WTC11 (cell line): ENCODE measurements around the gene TMEM269. TPM values are rescaled to one million over a fixed set of nuclear protein-coding genes. Genes with fewer than 3 reads are reported as not detected.

Experiments used
- ATAC-seq: fragments of 200-7000 bp; cut with Tn5 transposase; 2 replicates; pipeline ENCODE4 v1.10.0; 2021; ENCODE audit warnings: mild to moderate bottlenecking, moderate library complexity
- CTCF ChIA-PET: fragments of 300-600 bp; sonication (Branson Sonifier 250); formaldehyde crosslinking; loops from one replicate; lab custom pipeline; 2021; ENCODE audit warnings: antibody characterized with exemption; lab: Charles Lee
- POLR2A ChIA-PET: fragments of 350-600 bp; sonication (Branson Sonifier 250); formaldehyde crosslinking; loops from one replicate; lab custom pipeline; 2021; ENCODE audit warnings: antibody characterized with exemption; lab: Charles Lee
- DNase-seq: peaks from one replicate; pipeline ENCODE4 v3.0.0; 2021; ENCODE audit warnings: low spot score
- H3K27ac Mint-ChIP-seq: 2 replicates; pipeline ENCODE4 v1.8.0; 2021; ENCODE audit warnings: mixed read lengths
- H3K27me3 Mint-ChIP-seq: 2 replicates; pipeline ENCODE4 v1.8.0; 2021; ENCODE audit warnings: low read depth, mild to moderate bottlenecking, moderate library complexity, mixed read lengths
- H3K36me3 Mint-ChIP-seq: 2 replicates; pipeline ENCODE4 v1.8.0; 2021; ENCODE audit warnings: mixed read lengths
- H3K4me1 Mint-ChIP-seq: 2 replicates; pipeline ENCODE4 v1.8.0; 2022; ENCODE audit warnings: mixed read lengths
- H3K4me3 Mint-ChIP-seq: 2 replicates; pipeline ENCODE4 v1.8.0; 2021; ENCODE audit warnings: mild to moderate bottlenecking, moderate library complexity, mixed read lengths
- H3K9me3 Mint-ChIP-seq: 2 replicates; pipeline ENCODE4 v1.8.0; 2021; ENCODE audit warnings: mixed read lengths
- ATF6 ChIP-seq: sonication (generic); formaldehyde crosslinking; IDR thresholded peaks from 2 replicates; pipeline ENCODE4 v1.8.1; 2023; ENCODE audit warnings: mild to moderate bottlenecking, missing genetic modification reagents
- CDX4 ChIP-seq: fragments of 250-450 bp; sonication (Bioruptor Pico); IDR thresholded peaks from 2 replicates; pipeline ENCODE4 v1.9.0; 2021; ENCODE audit warnings: moderate library complexity, mild to moderate bottlenecking, inconsistent platforms, borderline replicate concordance
- ETV6 ChIP-seq: sonication (generic); formaldehyde crosslinking; IDR thresholded peaks from 2 replicates; pipeline ENCODE4 v1.8.1; 2022; ENCODE audit warnings: mild to moderate bottlenecking, missing genetic modification reagents
- FOXK1 ChIP-seq: sonication (generic); formaldehyde crosslinking; IDR thresholded peaks from 2 replicates; pipeline ENCODE4 v1.8.0; 2022; ENCODE audit warnings: mild to moderate bottlenecking, moderate library complexity, missing genetic modification reagents
- GABPB1 ChIP-seq: sonication (generic); formaldehyde crosslinking; IDR thresholded peaks from 2 replicates; pipeline ENCODE4 v1.8.1; 2023; ENCODE audit warnings: mild to moderate bottlenecking, missing genetic modification reagents
- GTF2I ChIP-seq: fragments of 250-450 bp; sonication (Bioruptor Pico); conservative IDR thresholded peaks from 2 replicates; pipeline ENCODE4 v1.4.0; 2021; ENCODE audit warnings: mild to moderate bottlenecking
- SMAD3 ChIP-seq: sonication (generic); formaldehyde crosslinking; IDR thresholded peaks from 2 replicates; pipeline ENCODE4 v1.8.0; 2022; ENCODE audit warnings: missing genetic modification reagents, mild to moderate bottlenecking, borderline replicate concordance
- ZNF121 ChIP-seq: sonication (generic); formaldehyde crosslinking; IDR thresholded peaks from 2 replicates; pipeline ENCODE4 v1.8.0; 2023; ENCODE audit warnings: missing genetic modification reagents
- ZNF138 ChIP-seq: sonication (generic); formaldehyde crosslinking; conservative IDR thresholded peaks from 2 replicates; pipeline ENCODE4 v1.8.1; 2022; ENCODE audit warnings: mild to moderate bottlenecking, moderate library complexity, missing genetic modification reagents
- ZNF396 ChIP-seq: fragments of 250-450 bp; sonication (Bioruptor Pico); IDR thresholded peaks from 2 replicates; pipeline ENCODE4 v1.8.0; 2021; ENCODE audit warnings: mild to moderate bottlenecking, moderate library complexity, borderline replicate concordance
- ZNF423 ChIP-seq: fragments of 250-450 bp; sonication (Bioruptor Pico); IDR thresholded peaks from 2 replicates; pipeline ENCODE4 v2.1.2; 2022; ENCODE audit warnings: mild to moderate bottlenecking, moderate library complexity
- ZNF425 ChIP-seq: fragments of 250-450 bp; sonication (Bioruptor Pico); conservative IDR thresholded peaks from 2 replicates; pipeline ENCODE4 v1.9.0; 2021; ENCODE audit warnings: mild to moderate bottlenecking
- ZNF671 ChIP-seq: fragments of 250-450 bp; sonication (Bioruptor Pico); IDR thresholded peaks from 2 replicates; pipeline ENCODE4 v1.8.0; 2021; ENCODE audit warnings: mild to moderate bottlenecking
- ZSCAN18 ChIP-seq: fragments of 250-450 bp; sonication (Bioruptor Pico); IDR thresholded peaks from 2 replicates; pipeline ENCODE4 v2.1.2; 2022; ENCODE audit warnings: mild to moderate bottlenecking, moderate library complexity
- total RNA-seq: library from RNA; stranded (reverse); gene quantifications from 3 replicates; pipeline ENCODE4 v1.2.3, GENCODE V29; 2021
- TF ChIP-seq, protein P1 (sequence below): sonication (generic); formaldehyde crosslinking; IDR thresholded peaks from 2 replicates; pipeline ENCODE4 v1.8.1; 2023; ENCODE audit warnings: mild to moderate bottlenecking, missing genetic modification reagents
- TF ChIP-seq, protein P2 (sequence below): fragments of 250-450 bp; sonication (Bioruptor Pico); IDR thresholded peaks from 2 replicates; pipeline ENCODE4 v1.9.0; 2021; ENCODE audit warnings: mild to moderate bottlenecking
- TF ChIP-seq, protein P3 (sequence below): fragments of 200-600 bp; IDR thresholded peaks from 2 replicates; pipeline ENCODE4 v1.8.0; 2022; ENCODE audit warnings: antibody characterized with exemption
- TF ChIP-seq, protein P4 (sequence below): sonication (generic); formaldehyde crosslinking; IDR thresholded peaks from 2 replicates; pipeline ENCODE4 v1.8.0; 2022; ENCODE audit warnings: mild to moderate bottlenecking, missing genetic modification reagents

TMEM269 gene
- total RNA-seq, 1 experiment from 2014 or later: 0.57 TPM

DNA sequence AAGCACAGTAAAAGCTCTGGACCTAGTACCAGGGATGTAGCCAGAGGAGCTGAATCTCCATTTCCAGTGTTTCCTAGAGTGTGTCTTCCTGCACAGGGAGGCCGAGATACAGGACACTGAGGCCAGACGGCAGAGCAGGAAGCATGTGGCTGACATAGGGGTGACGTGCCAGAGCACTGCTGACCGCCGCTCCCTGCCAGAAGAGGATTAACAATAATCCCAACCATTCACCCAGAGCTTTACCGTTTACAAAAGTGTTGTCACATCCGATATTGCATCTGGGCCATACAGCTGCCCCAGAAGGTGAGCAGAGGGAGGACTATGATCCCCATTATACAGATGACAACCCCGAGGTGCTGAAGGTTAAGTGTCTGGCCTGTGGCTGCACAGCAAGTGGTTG lies 38.9 kb upstream of the TMEM269 start (continued):
- TF ChIP-seq, protein P1, sequence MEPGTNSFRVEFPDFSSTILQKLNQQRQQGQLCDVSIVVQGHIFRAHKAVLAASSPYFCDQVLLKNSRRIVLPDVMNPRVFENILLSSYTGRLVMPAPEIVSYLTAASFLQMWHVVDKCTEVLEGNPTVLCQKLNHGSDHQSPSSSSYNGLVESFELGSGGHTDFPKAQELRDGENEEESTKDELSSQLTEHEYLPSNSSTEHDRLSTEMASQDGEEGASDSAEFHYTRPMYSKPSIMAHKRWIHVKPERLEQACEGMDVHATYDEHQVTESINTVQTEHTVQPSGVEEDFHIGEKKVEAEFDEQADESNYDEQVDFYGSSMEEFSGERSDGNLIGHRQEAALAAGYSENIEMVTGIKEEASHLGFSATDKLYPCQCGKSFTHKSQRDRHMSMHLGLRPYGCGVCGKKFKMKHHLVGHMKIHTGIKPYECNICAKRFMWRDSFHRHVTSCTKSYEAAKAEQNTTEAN (CRISPR knock-in tag): no peak
- TF ChIP-seq ZNF671 (CRISPR knock-in tag) (no peak), CDX4 (no peak), SMAD3 (CRISPR knock-in tag) (no peak), ZSCAN18 (no peak), ZNF138 (CRISPR knock-in tag) (no peak), ATF6 (CRISPR knock-in tag) (no peak)
- TF ChIP-seq, protein P2, sequence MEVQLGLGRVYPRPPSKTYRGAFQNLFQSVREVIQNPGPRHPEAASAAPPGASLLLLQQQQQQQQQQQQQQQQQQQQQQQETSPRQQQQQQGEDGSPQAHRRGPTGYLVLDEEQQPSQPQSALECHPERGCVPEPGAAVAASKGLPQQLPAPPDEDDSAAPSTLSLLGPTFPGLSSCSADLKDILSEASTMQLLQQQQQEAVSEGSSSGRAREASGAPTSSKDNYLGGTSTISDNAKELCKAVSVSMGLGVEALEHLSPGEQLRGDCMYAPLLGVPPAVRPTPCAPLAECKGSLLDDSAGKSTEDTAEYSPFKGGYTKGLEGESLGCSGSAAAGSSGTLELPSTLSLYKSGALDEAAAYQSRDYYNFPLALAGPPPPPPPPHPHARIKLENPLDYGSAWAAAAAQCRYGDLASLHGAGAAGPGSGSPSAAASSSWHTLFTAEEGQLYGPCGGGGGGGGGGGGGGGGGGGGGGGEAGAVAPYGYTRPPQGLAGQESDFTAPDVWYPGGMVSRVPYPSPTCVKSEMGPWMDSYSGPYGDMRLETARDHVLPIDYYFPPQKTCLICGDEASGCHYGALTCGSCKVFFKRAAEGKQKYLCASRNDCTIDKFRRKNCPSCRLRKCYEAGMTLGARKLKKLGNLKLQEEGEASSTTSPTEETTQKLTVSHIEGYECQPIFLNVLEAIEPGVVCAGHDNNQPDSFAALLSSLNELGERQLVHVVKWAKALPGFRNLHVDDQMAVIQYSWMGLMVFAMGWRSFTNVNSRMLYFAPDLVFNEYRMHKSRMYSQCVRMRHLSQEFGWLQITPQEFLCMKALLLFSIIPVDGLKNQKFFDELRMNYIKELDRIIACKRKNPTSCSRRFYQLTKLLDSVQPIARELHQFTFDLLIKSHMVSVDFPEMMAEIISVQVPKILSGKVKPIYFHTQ (CRISPR knock-in tag): no peak
- TF ChIP-seq, protein P3, sequence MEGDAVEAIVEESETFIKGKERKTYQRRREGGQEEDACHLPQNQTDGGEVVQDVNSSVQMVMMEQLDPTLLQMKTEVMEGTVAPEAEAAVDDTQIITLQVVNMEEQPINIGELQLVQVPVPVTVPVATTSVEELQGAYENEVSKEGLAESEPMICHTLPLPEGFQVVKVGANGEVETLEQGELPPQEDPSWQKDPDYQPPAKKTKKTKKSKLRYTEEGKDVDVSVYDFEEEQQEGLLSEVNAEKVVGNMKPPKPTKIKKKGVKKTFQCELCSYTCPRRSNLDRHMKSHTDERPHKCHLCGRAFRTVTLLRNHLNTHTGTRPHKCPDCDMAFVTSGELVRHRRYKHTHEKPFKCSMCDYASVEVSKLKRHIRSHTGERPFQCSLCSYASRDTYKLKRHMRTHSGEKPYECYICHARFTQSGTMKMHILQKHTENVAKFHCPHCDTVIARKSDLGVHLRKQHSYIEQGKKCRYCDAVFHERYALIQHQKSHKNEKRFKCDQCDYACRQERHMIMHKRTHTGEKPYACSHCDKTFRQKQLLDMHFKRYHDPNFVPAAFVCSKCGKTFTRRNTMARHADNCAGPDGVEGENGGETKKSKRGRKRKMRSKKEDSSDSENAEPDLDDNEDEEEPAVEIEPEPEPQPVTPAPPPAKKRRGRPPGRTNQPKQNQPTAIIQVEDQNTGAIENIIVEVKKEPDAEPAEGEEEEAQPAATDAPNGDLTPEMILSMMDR: no peak

GRCh38 chr1:42746436-42747105 lies 38.2 kb upstream of the TMEM269 start:
- H3K36me3 Mint-ChIP-seq: peaks cover 33% of the 10 kb centered on the region
- no peaks in the 10 kb centered on the region for H3K27me3 Mint-ChIP-seq
- DNase-seq (peak; percentile 9), ATAC-seq (no peak)
- H3K27ac Mint-ChIP-seq: no peak overlapping the region
- H3K9me3 Mint-ChIP-seq: peaks cover 7% of the 10 kb centered on the region
- ChIA-PET CTCF (interaction anchor here (0.5 to 1.4 kb wide), 12 partner anchors 9 to 572 kb away, joined by 3 to 15 read pairs (median 6); partner anchors contain the start of genes C1orf50 and P3H1), POLR2A (no interaction called here)
- no peak overlapping the region for H3K4me3 Mint-ChIP-seq
- peaks cover 20% of the 10 kb centered on the region for H3K4me1 Mint-ChIP-seq
- TF ChIP-seq ZNF425 (CRISPR knock-in tag) (no peak), FOXK1 (CRISPR knock-in tag) (no peak), ZNF396 (CRISPR knock-in tag) (no peak), GABPB1 (CRISPR knock-in tag) (no peak), GTF2I (CRISPR knock-in tag) (no peak), ETV6 (CRISPR knock-in tag) (no peak), ZNF671 (CRISPR knock-in tag) (no peak), ZNF423 (CRISPR knock-in tag) (no peak), ZNF121 (CRISPR knock-in tag) (no peak)
- TF ChIP-seq, protein P2 (CRISPR knock-in tag): no peak
- TF ChIP-seq, protein P4, sequence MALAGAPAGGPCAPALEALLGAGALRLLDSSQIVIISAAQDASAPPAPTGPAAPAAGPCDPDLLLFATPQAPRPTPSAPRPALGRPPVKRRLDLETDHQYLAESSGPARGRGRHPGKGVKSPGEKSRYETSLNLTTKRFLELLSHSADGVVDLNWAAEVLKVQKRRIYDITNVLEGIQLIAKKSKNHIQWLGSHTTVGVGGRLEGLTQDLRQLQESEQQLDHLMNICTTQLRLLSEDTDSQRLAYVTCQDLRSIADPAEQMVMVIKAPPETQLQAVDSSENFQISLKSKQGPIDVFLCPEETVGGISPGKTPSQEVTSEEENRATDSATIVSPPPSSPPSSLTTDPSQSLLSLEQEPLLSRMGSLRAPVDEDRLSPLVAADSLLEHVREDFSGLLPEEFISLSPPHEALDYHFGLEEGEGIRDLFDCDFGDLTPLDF (CRISPR knock-in tag): no peak
